Measurements from ENCODE around the gene CARD11.

DNA sequence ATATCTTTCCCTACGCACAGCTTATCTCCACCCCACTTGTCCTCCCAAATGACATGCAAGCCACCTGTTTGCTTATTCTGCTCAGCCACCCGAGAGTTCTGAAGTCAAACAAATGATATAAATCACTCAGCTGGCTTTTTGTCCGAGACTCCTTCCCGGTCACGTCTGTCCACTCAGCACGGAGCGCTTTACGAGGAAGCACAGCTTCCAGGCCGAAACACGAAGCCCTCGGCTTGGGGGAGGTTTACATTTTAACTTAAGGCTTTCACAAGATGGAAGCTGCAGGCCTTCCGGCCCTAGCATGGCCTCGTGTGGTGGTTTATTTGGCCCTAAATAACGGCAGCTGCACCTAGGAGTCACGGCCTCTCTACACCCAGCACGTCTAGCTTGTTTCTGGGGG is 139.5 kb downstream of the CARD11 start:
- TF ChIP-seq PPARA (CRISPR knock-in tag; IDR thresholded peaks at IDR 0.05; ENCODE audit: borderline replicate concordance) (no peak), CREB5 (CRISPR knock-in tag; IDR thresholded peaks at IDR 0.05; ENCODE audit: low read depth) (no peak), ARNTL (CRISPR knock-in tag; IDR thresholded peaks at IDR 0.05; ENCODE audit: borderline replicate concordance, low read depth) (no peak), TCF4 (CRISPR knock-in tag; IDR thresholded peaks at IDR 0.05; ENCODE audit: borderline replicate concordance) (no peak), ZNF8 (CRISPR knock-in tag; IDR thresholded peaks at IDR 0.05) (no peak), ZFP3 (CRISPR knock-in tag; IDR thresholded peaks at IDR 0.05) (no peak)
- TF ChIP-seq, protein P1, sequence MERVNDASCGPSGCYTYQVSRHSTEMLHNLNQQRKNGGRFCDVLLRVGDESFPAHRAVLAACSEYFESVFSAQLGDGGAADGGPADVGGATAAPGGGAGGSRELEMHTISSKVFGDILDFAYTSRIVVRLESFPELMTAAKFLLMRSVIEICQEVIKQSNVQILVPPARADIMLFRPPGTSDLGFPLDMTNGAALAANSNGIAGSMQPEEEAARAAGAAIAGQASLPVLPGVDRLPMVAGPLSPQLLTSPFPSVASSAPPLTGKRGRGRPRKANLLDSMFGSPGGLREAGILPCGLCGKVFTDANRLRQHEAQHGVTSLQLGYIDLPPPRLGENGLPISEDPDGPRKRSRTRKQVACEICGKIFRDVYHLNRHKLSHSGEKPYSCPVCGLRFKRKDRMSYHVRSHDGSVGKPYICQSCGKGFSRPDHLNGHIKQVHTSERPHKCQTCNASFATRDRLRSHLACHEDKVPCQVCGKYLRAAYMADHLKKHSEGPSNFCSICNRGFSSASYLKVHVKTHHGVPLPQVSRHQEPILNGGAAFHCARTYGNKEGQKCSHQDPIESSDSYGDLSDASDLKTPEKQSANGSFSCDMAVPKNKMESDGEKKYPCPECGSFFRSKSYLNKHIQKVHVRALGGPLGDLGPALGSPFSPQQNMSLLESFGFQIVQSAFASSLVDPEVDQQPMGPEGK (CRISPR knock-in tag; IDR thresholded peaks at IDR 0.05; ENCODE audit: borderline replicate concordance), result no peak

Data from SK-N-SH treated with all-trans-retinoic acid at 6 μM for 48 hours (cell line).